Panc1 (cell line): ENCODE results near the gene C16orf89.

ENCODE experiments used
- CTCF ChIP-seq: fragments of 450-650 bp; IDR thresholded peaks from 2 replicates; pipeline ENCODE4 v1.5.1; 2017; ENCODE audit warnings: mild to moderate bottlenecking
- POLR2AphosphoS5 ChIP-seq: IDR thresholded peaks from 2 replicates; pipeline ENCODE4 v1.6.1; 2012; ENCODE audit warnings: mild to moderate bottlenecking, low read depth, low read length, moderate library complexity
- REST ChIP-seq, 2 experiments: IDR thresholded peaks; 2 replicates each; pipeline ENCODE4 v1.6.1; 2011 to 2012; ENCODE audit warnings: low read depth in 2 of 2, control low read depth in 1 of 2, low read length in 1 of 2, mild to moderate bottlenecking in 1 of 2, moderate library complexity in 1 of 2; ENCODE audit not compliant: insufficient read depth in 1 of 2
- SIN3A ChIP-seq: IDR thresholded peaks from 2 replicates; pipeline ENCODE4 v1.6.1; 2012; ENCODE audit warnings: low read depth, mild to moderate bottlenecking, low read length, moderate library complexity, borderline replicate concordance; ENCODE audit not compliant: insufficient read depth
- TCF7L2 ChIP-seq: IDR thresholded peaks from 2 replicates; pipeline ENCODE4 v1.6.1; 2011; ENCODE audit warnings: mild to moderate bottlenecking, low read depth, low read length, inconsistent platforms

- TF ChIP-seq CTCF (no peak), POLR2AphosphoS5 (no peak), TCF7L2 (no peak), SIN3A (no peak), REST (IDR thresholded peaks at IDR 0.05; ENCODE audit: insufficient read depth in 1 of 2, low read depth in 2 of 2, low read length in 1 of 2) (no peak)
These were observed 38.1 kb downstream of the C16orf89 start for GRCh38 chr16:5027575-5028235.
